Measurements from ENCODE around the gene GSTP1. TPM values are rescaled to one million over a fixed set of nuclear protein-coding genes. Genes with fewer than 3 reads are reported as not detected.

The GSTP1 gene
- total and polyA plus RNA-seq, 2 of the 8 experiments (the other 6 are each of a cell fraction or from before 2014, with no cell fraction given) = 1,454 to 3,329 TPM

- TF ChIP-seq SIN3A (conservative IDR thresholded peaks at IDR 0.05 in 1 of 2, IDR thresholded peaks at IDR 0.05 in 1 of 2; ENCODE audit: low read depth in 1 of 2, low read length in 2 of 2) (no peak), ATF2 (IDR thresholded peaks at IDR 0.05; ENCODE audit: low read length) (no peak), KDM5A (IDR thresholded peaks at IDR 0.05; ENCODE audit: low read length) (no peak), BCL11A (IDR thresholded peaks at IDR 0.05; ENCODE audit: low read depth in 2 of 2, low read length in 2 of 2) (no peak), ZNF274 (IDR thresholded peaks at IDR 0.05; ENCODE audit: borderline replicate concordance, extremely low read depth, low read length) (no peak), RBBP5 (IDR thresholded peaks at IDR 0.05; ENCODE audit: borderline replicate concordance, low read depth, low read length) (no peak)
These were observed 44.1 kb upstream of the GSTP1 start (continued) for GRCh38 chr11:67539550-67539949.
